Measurements from ENCODE around the gene GALNT5.
"Not testable (repeated sequence)": the region's sequence is repeated elsewhere in the genome, so short reads cannot be mapped to it uniquely, and the experiment has no call there.

GALNT5 gene

GRCh38 chr2:157257312-157258252, at the start of gene GALNT5:
Gene GALNT5 (plus strand): TSS chr2:157257705. CDS start chr2:157258083, 378 bp downstream.
- peak; percentile 74 for DNase-seq

- DNase-seq, result no peak
These were observed 41.1 kb upstream of the GALNT5 start for GRCh38 chr2:157216286-157216965.

GRCh38 chr2:157217409-157217808, 40.1 kb upstream of the GALNT5 start:
- no peak for DNase-seq

GRCh38 chr2:157218911-157219310, 38.6 kb upstream of the GALNT5 start:
- DNase-seq, result no peak

GRCh38 chr2:157220502-157220901, 37.0 kb upstream of the GALNT5 start:
- DNase-seq, result no peak

GRCh38 chr2:157221394-157221988, 36.0 kb upstream of the GALNT5 start:
- peak; percentile 29 for DNase-seq

GRCh38 chr2:157223624-157224205, 33.8 kb upstream of the GALNT5 start:
- DNase-seq, result no peak

GRCh38 chr2:157224448-157224847, 33.1 kb upstream of the GALNT5 start:
- DNase-seq, result not testable (repeated sequence)

GRCh38 chr2:157227592-157227991, 29.9 kb upstream of the GALNT5 start:
- no peak for DNase-seq

- peak; percentile 53 for DNase-seq
These were observed 28.6 kb upstream of the GALNT5 start for GRCh38 chr2:157228946-157229345.

GRCh38 chr2:157229572-157229971, 27.9 kb upstream of the GALNT5 start:
- no peak for DNase-seq

- DNase-seq, result no peak
These were observed 26.0 kb upstream of the GALNT5 start for GRCh38 chr2:157231476-157231875.

- DNase-seq, result peak; percentile 21
These were observed 24.0 kb upstream of the GALNT5 start for GRCh38 chr2:157233506-157233905.

- no peak for DNase-seq
These were observed 21.1 kb upstream of the GALNT5 start for GRCh38 chr2:157236404-157236803.

GRCh38 chr2:157238296-157238695, 19.2 kb upstream of the GALNT5 start:
- no peak for DNase-seq

GRCh38 chr2:157244691-157245090, 12.8 kb upstream of the GALNT5 start:
- DNase-seq, result no peak

- DNase-seq, result no peak
These were observed 12.2 kb upstream of the GALNT5 start for GRCh38 chr2:157245144-157245840.

GRCh38 chr2:157245846-157246764, 11.4 kb upstream of the GALNT5 start:
- DNase-seq, result no peak

GRCh38 chr2:157246765-157247407, 10.6 kb upstream of the GALNT5 start:
- no peak for DNase-seq

GRCh38 chr2:157250836-157251235, 6.7 kb upstream of the GALNT5 start:
- no peak for DNase-seq

GRCh38 chr2:157251932-157252331, 5.6 kb upstream of the GALNT5 start:
- no peak for DNase-seq

Measured in OCI-M1 (cell line).